GM19023 (cell line): Measurements from ENCODE around the gene TAOK2.

ENCODE experiments used
- ATAC-seq: cut with Tn5 transposase; IDR thresholded peaks from one replicate; pipeline ENCODE4 v1.9.1; 2021; ENCODE audit warnings: mild to moderate bottlenecking, moderate library complexity; ENCODE audit not compliant: unreplicated experiment

Gene TAOK2

GRCh38 chr16:29962344-29962994, 11.2 kb upstream of the TAOK2 start:
- ATAC-seq, result no peak

- ATAC-seq, result no peak
Measured at GRCh38 chr16:29963021-29963743, 10.5 kb upstream of the TAOK2 start.

DNA sequence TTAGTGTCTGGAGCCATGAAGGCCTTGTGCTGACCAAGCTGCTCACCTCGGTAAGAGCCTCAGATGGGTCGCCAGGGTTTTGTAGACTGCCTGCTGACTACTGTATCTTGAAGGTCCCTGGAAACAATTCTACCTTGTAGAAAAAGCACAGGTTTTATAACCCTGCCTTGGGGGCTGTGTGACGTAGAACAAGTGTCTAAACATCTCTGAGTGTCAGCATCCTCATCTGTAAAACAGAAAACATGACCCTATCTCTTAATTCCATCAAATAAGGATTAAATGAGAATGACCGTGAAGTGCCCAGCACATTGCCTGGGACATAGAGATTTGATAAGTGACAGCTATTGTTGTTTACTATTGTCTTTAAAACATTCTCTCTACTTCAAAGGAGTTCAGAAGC, 5.5 kb upstream of the TAOK2 start:
- no peak for ATAC-seq

DNA sequence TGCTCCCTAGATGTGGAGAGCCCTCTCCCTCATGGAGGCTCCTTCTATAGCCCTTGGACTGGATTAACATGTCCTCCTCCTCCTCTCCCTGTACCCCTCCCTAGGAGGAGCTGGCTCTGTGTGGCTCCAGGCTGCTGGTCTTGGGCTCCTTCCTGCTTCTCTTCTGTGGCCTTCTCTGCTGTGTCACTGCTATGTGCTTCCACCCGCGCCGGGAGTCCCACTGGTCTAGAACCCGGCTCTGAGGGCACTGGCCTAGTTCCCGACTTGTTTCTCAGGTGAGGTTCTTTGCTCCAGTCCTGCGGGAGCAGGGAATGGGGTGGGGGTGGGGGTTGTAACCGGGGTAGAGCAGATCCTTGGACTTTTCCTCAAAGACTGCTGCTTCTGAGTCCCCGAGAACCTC, 2.4 kb upstream of the TAOK2 start:
- ATAC-seq, result no peak

GRCh38 chr16:29972500-29972899, 1.2 kb upstream of the TAOK2 start:
- no peak for ATAC-seq

- ATAC-seq, result no peak
Measured at GRCh38 chr16:29972992-29973383, 680 bp upstream of the TAOK2 start.

- no peak for ATAC-seq
Measured at GRCh38 chr16:29974291-29975133, 844 bp downstream of the TAOK2 start.

- ATAC-seq, result no peak
Measured at GRCh38 chr16:29975134-29975538, 1.5 kb downstream of the TAOK2 start.

DNA sequence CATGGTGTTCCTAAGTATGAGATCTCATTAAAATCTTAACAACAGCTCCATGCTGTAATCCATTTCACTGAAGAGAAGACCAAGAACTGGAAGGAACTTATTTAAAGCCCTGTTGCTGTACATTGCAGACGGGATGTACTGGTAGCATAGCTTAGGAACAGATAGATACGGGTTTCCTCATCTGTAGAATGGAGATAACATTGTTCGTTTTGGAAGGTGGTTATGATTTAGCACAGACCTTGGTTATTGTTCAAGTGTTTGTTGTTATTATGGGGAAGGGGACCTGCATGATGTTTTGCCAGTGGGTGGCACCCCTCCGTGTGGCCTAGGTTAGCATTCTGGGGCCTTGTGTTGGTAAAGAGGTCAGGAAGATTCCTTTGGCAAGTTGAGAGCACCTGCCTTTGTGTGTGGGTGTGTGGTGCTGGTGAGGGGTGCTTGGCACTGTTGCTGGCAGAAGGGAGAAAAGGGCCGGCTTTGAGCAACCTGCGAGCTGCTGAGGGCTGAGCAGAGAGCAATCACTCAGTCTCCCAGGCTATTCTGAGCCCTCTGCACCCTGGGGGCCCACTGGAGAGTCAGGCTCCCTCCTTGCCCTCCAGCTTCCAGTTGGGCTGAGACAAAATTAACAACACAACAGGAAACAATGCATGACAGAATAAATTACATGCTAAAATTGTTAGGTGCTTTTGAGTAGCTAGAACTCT, 2.3 kb downstream of the TAOK2 start:
- ATAC-seq, result no peak

GRCh38 chr16:29977063-29977825, 3.6 kb downstream of the TAOK2 start:
- ATAC-seq, result no peak

DNA sequence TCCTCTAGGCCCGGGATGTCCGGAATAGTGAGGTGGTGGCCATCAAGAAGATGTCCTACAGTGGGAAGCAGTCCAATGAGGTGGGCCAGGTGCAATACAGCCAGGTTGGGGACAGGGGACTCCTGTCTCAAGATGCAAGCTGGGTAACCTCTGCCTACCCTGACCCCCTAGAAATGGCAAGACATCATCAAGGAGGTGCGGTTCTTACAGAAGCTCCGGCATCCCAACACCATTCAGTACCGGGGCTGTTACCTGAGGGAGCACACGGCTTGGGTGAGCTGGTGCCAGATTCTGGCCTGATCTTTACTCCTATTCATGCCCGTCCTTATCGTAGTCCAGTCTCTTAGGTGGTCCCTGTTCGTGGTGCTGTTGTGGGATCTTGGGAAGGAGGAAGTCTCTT, 4.4 kb downstream of the TAOK2 start:
- no peak for ATAC-seq

GRCh38 chr16:29978564-29979270, 5.0 kb downstream of the TAOK2 start:
- no peak for ATAC-seq

GRCh38 chr16:29982560-29983419, 9.1 kb downstream of the TAOK2 start:
- ATAC-seq, result no peak

DNA sequence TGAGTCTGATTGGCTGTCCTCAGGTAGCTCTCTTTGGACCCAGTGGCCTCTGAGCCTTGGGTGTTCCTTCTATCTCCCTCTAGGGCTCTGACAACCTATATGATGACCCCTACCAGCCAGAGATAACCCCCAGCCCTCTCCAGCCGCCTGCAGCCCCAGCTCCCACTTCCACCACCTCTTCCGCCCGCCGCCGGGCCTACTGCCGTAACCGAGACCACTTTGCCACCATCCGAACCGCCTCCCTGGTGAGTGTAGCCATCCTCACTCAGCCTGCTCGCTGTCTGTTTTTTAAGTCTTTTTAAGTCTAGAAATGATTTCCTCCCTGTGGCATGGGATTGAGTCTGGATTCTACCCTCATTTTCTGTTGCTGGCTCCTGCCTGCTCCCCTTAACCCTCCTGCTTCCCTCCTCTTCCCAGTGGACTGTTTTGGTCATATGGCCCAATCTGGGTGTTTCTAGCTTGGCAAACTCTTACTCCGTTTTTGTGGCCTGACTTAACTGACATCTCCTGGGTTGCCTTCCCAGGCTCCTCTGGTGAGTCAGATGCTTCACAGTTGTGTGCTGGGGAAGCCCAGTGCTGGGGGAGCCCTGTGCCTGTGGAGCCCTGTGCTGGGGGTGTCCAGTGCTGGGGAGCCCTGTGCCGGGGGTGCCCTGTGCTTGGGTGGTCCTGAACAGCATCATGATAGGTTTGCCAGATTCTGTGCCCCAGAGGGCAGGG, 9.9 kb downstream of the TAOK2 start:
- ATAC-seq, result no peak

- no peak for ATAC-seq
Measured at GRCh38 chr16:29984137-29984763, 10.6 kb downstream of the TAOK2 start.

- no peak for ATAC-seq
Measured at GRCh38 chr16:29984764-29985147, 11.1 kb downstream of the TAOK2 start.

- ATAC-seq, result no peak
Measured at GRCh38 chr16:29985271-29985811, 11.7 kb downstream of the TAOK2 start.

- ATAC-seq, result no peak
Measured at GRCh38 chr16:29986231-29986630, 12.6 kb downstream of the TAOK2 start.
